Activated gamma-delta T cell treated with Interleukin-2 at 50 U/mL for 16 hours (primary cell): ENCODE measurements around the gene GPALPP1.
"Not testable (repeated sequence)": the region's sequence is repeated elsewhere in the genome, so short reads cannot be mapped to it uniquely, and the experiment has no call there.

Source experiments
- DNase-seq: peaks from one replicate; pipeline ENCODE4 v3.0.0-alpha.2; 2020

GPALPP1 gene

GRCh38 chr13:45007225-45007624, 17.9 kb downstream of the GPALPP1 start:
- no peak for DNase-seq

- no peak for DNase-seq
Observed at GRCh38 chr13:45007823-45008222, 18.5 kb downstream of the GPALPP1 start.

GRCh38 chr13:45011198-45011597, 21.9 kb downstream of the GPALPP1 start:
- DNase-seq, result no peak

- DNase-seq, result no peak
Observed at GRCh38 chr13:45015300-45015699, 26.0 kb downstream of the GPALPP1 start.

- DNase-seq, result no peak
Observed at GRCh38 chr13:45016792-45017425, 27.6 kb downstream of the GPALPP1 start.

- DNase-seq, result not testable (repeated sequence)
Observed at GRCh38 chr13:45019981-45020380, 30.6 kb downstream of the GPALPP1 start.

GRCh38 chr13:45021250-45021649, 31.9 kb downstream of the GPALPP1 start:
- DNase-seq, result no peak

GRCh38 chr13:45024847-45025246, 35.5 kb downstream of the GPALPP1 start:
- no peak for DNase-seq

- DNase-seq, result no peak
Observed at GRCh38 chr13:45034342-45034741, 45.0 kb downstream of the GPALPP1 start.

- no peak for DNase-seq
Observed at GRCh38 chr13:45036206-45036605, 46.9 kb downstream of the GPALPP1 start.

GRCh38 chr13:45040173-45040572, 50.8 kb downstream of the GPALPP1 start:
- DNase-seq, result no peak

- no peak for DNase-seq
Observed at GRCh38 chr13:45040622-45041021, 51.3 kb downstream of the GPALPP1 start.

GRCh38 chr13:45042539-45042938, 53.2 kb downstream of the GPALPP1 start:
- DNase-seq, result no peak

GRCh38 chr13:45046445-45046844, 57.1 kb downstream of the GPALPP1 start:
- DNase-seq, result no peak

GRCh38 chr13:45047394-45048310, 58.3 kb downstream of the GPALPP1 start:
- peak; percentile 73 for DNase-seq

- DNase-seq, result no peak
Observed at GRCh38 chr13:45048890-45049407, 59.6 kb downstream of the GPALPP1 start.

GRCh38 chr13:45049478-45049877, 60.1 kb downstream of the GPALPP1 start:
- no peak for DNase-seq

GRCh38 chr13:45051315-45051714, 62.0 kb downstream of the GPALPP1 start:
- no peak for DNase-seq

- DNase-seq, result no peak
Observed at GRCh38 chr13:45055198-45055901, 66.0 kb downstream of the GPALPP1 start.

GRCh38 chr13:45055902-45056648, 66.7 kb downstream of the GPALPP1 start:
- DNase-seq, result no peak

GRCh38 chr13:45060062-45060461, 70.7 kb downstream of the GPALPP1 start:
- DNase-seq, result no peak

- no peak for DNase-seq
Observed at GRCh38 chr13:45063261-45063860, 74.0 kb downstream of the GPALPP1 start.
